Body of pancreas (tissue), 4 donors: Measurements from ENCODE around the gene GLIS1. TPM values are rescaled to one million over a fixed set of nuclear protein-coding genes. Genes with fewer than 3 reads are reported as not detected.

Source experiments
- ATAC-seq: fragments of 150-250 bp; one replicate; pipeline ENCODE4 v1.9.1; 2016
- DNase-seq, 4 donors: peaks; one replicate each; pipeline ENCODE4 v3.0.0-alpha.2; 2019
- H3K27ac ChIP-seq, 4 donors: fragments of 200-600 bp; sonication (generic); 1 replicate in 3 of 4; 2 replicates in 1 of 4; pipeline versions ENCODE4 v1.5.1 to v1.6.1; 2016 to 2019; ENCODE audit warnings: mild to moderate bottlenecking in 1 of 4, mixed read lengths in 1 of 4, moderate library complexity in 1 of 4
- H3K27me3 ChIP-seq, 2 donors: fragments of 200-600 bp; sonication (generic); one replicate each; pipeline ENCODE4 v1.6.0; 2016; ENCODE audit warnings: mild to moderate bottlenecking in 1 of 2
- H3K36me3 ChIP-seq, 2 donors: fragments of 200-600 bp; sonication (generic); replicated peaks in 1 of 2; 2 replicates each; pipeline ENCODE4 v1.5.1; 2016; ENCODE audit warnings: low read depth in 2 of 2; ENCODE audit not compliant: insufficient read depth in 1 of 2
- H3K4me1 ChIP-seq: fragments of 200-600 bp; sonication (generic); one replicate; pipeline ENCODE4 v1.6.0; 2016
- H3K4me3 ChIP-seq, 2 donors: fragments of 200-600 bp; sonication (generic); 1 replicate in 1 of 2; 2 replicates in 1 of 2; pipeline ENCODE4 v1.5.1; 2016 to 2019
- H3K9me3 ChIP-seq, 3 donors: fragments of 200-600 bp; sonication (generic); 1 replicate in 2 of 3; 2 replicates in 1 of 3; pipeline ENCODE4 v1.5.1; 2016
- CTCF ChIP-seq, 7 experiments: fragments of 450-650 bp in 4 of 7; fragments of 200-600 bp in 3 of 7; sonication (generic) in 3 of 7; IDR thresholded peaks; one replicate each; pipeline ENCODE4 v1.5.1; 2016 to 2019; ENCODE audit warnings: antibody characterized with exemption in 7 of 7
- POLR2A ChIP-seq, 3 donors: fragments of 450-650 bp; IDR thresholded peaks; one replicate each; pipeline ENCODE4 v1.6.1; 2016; ENCODE audit warnings: antibody characterized with exemption in 3 of 3, mild to moderate bottlenecking in 2 of 3
- WGBS, 2 donors: methylation state at CpG; one replicate each; pipeline ENCODE4 v1.1.5; 2017; 5-methylcytosine and 5-hydroxymethylcytosine counted together
- intact Hi-C: fragments of 100-400 bp; cut with DNase I; formaldehyde crosslinking; loops from one replicate; pipeline ENCODE4 v1.15.1; 2023
- total RNA-seq, 2 donors: library from RNA; depleted of rRNA; stranded (reverse); fragments of >200 nt; gene quantifications; one replicate each; pipeline ENCODE4 v1.1.0, GENCODE V29; 2016

GLIS1 gene
- total RNA-seq, 2 donors from 2014 or later = 0.33 TPM; not detected in 1

- TF ChIP-seq CTCF (IDR thresholded peaks at IDR 0.05) (no peak), POLR2A (IDR thresholded peaks at IDR 0.05) (no peak)
- no peaks in the 10 kb centered on the region for H3K4me1 ChIP-seq
- 61 to 66% methylated on average over 6 of the region's 6 CpGs for WGBS, 2 donors
Observed at GRCh38 chr1:53640701-53641075, 98.3 kb downstream of the GLIS1 start.

GRCh38 chr1:53639996-53640700 lies 98.8 kb downstream of the GLIS1 start:
- Histone ChIP-seq H3K27me3 (no peaks in the 10 kb centered on the region), H3K9me3 (no peaks in the 10 kb centered on the region), H3K27ac (no peak overlapping the region), H3K36me3 (no peaks in the 10 kb centered on the region), H3K4me3 (no peak overlapping the region), H3K4me1 (no peaks in the 10 kb centered on the region)
- DNase-seq = no peak
- intact Hi-C loops = no loop called here
- TF ChIP-seq CTCF (IDR thresholded peaks at IDR 0.05) (no peak), POLR2A (IDR thresholded peaks at IDR 0.05) (no peak)
- 59 to 74% methylated on average over 3 to 4 of the region's 4 CpGs for WGBS, 2 donors
- no peak for ATAC-seq

More at GRCh38 chr1:53640701-53641075, 98.3 kb downstream of the GLIS1 start:
- DNase-seq (no peak), ATAC-seq (no peak)
- no peaks in the 10 kb centered on the region for H3K27me3 ChIP-seq
- intact Hi-C loops = no loop called here
- no peak overlapping the region for H3K27ac ChIP-seq
- H3K36me3 ChIP-seq = no peaks in the 10 kb centered on the region
- no peak overlapping the region for H3K4me3 ChIP-seq
- H3K9me3 ChIP-seq = no peaks in the 10 kb centered on the region

GRCh38 chr1:53639251-53639763 lies 99.7 kb downstream of the GLIS1 start:
- H3K36me3 ChIP-seq = no peaks in the 10 kb centered on the region
- no peak overlapping the region for H3K27ac ChIP-seq
- H3K9me3 ChIP-seq = no peaks in the 10 kb centered on the region
- ATAC-seq (no peak), DNase-seq (no peak)
- H3K4me3 ChIP-seq = no peak overlapping the region
- no peaks in the 10 kb centered on the region for H3K4me1 ChIP-seq
- intact Hi-C loops = no loop called here
- no peaks in the 10 kb centered on the region for H3K27me3 ChIP-seq
- WGBS, 2 donors = 49 to 59% methylated on average over 13 to 16 of the region's 16 CpGs
- TF ChIP-seq CTCF (IDR thresholded peaks at IDR 0.05) (no peak), POLR2A (IDR thresholded peaks at IDR 0.05) (no peak)

- no peak for DNase-seq
- H3K4me3 ChIP-seq = no peak overlapping the region
- H3K27me3 ChIP-seq = no peaks in the 10 kb centered on the region
- intact Hi-C loops = no loop called here
- no peaks in the 10 kb centered on the region for H3K4me1 ChIP-seq
- WGBS, 2 donors = 51 to 87% methylated on average over 3 to 8 of the region's 8 CpGs
- H3K27ac ChIP-seq = no peak overlapping the region
- H3K36me3 ChIP-seq = no peaks in the 10 kb centered on the region
- ATAC-seq = no peak
- TF ChIP-seq CTCF (IDR thresholded peaks at IDR 0.05) (no peak), POLR2A (IDR thresholded peaks at IDR 0.05) (no peak)
- no peaks in the 10 kb centered on the region for H3K9me3 ChIP-seq
Observed at GRCh38 chr1:53638360-53639035, 100.5 kb downstream of the GLIS1 start.
